Testis (tissue), 2 donors: Measurements from ENCODE around the gene INPP5A.

Experiments
- POLR2A ChIP-seq: fragments of 450-650 bp; IDR thresholded peaks from one replicate; pipeline ENCODE4 v1.6.1; 2017; ENCODE audit warnings: antibody characterized with exemption, mild to moderate bottlenecking, moderate library complexity
- TF ChIP-seq, protein P1 (sequence below), 3 experiments: fragments of 450-650 bp in 2 of 3; fragments of 200-600 bp in 1 of 3; sonication (generic) in 1 of 3; IDR thresholded peaks; one replicate each; pipeline ENCODE4 v1.5.1; 2016 to 2019; ENCODE audit warnings: antibody characterized with exemption in 3 of 3, mild to moderate bottlenecking in 2 of 3, moderate library complexity in 1 of 3

DNA sequence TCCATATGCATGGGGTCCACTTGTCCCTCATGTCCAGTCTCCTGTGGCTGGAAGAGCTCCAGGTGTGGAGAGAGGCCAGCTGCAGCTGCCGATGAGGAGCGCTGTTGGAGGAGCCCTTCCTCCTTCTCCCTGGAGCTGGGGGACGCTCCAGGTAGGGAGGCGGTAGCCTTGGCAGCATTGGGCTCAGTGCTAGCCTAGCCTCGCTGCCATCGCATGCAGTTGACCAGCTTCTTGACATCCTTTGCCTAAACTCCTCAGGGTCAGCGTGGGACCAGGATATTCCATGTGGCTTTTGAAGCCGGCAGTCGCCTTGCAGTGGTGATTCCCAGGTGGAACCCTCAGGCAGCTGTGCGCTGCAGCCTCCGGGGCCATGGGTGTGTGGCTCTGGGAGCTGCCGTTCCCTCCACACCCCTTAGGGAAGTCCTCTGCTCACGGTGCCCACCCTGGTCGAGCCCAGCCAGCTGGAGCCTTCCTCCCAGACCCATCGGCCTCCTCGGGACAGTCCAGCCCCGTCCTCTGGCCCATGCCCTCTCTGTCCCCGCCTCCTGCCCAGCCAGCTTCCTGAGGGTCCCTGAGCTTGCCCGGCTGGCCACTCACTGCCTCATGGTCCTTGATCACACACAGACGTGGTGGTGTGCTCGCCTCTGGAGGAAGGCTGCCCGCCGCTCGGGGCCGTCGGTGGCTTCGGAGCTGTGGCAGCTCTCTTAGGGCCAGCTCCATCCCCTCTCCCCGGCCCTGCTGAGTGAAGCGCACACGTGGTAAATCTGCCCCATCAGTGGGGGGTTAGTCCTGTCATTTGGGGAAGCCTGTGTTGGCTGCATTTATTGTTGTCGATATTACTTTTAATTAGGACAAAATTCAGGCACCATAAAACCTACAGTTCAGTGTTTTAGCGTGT is 21.2 kb downstream of the INPP5A start:
- TF ChIP-seq, protein P1, sequence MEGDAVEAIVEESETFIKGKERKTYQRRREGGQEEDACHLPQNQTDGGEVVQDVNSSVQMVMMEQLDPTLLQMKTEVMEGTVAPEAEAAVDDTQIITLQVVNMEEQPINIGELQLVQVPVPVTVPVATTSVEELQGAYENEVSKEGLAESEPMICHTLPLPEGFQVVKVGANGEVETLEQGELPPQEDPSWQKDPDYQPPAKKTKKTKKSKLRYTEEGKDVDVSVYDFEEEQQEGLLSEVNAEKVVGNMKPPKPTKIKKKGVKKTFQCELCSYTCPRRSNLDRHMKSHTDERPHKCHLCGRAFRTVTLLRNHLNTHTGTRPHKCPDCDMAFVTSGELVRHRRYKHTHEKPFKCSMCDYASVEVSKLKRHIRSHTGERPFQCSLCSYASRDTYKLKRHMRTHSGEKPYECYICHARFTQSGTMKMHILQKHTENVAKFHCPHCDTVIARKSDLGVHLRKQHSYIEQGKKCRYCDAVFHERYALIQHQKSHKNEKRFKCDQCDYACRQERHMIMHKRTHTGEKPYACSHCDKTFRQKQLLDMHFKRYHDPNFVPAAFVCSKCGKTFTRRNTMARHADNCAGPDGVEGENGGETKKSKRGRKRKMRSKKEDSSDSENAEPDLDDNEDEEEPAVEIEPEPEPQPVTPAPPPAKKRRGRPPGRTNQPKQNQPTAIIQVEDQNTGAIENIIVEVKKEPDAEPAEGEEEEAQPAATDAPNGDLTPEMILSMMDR (IDR thresholded peaks at IDR 0.05): no peak
- no peak for TF ChIP-seq POLR2A
